ENCODE data around the gene DDIAS. TPM values are rescaled to one million over a fixed set of nuclear protein-coding genes. Genes with fewer than 3 reads are reported as not detected.
"Not testable (repeated sequence)": the region's sequence is repeated elsewhere in the genome, so short reads cannot be mapped to it uniquely, and the experiment has no call there.

Gene DDIAS
- total RNA-seq, 2 experiments from 2014 or later: 16.8 to 18.6 TPM

- POLR2A ChIA-PET: interaction anchor here (1.0 kb wide), 1 partner anchor 11 kb away, joined by 3 read pairs; no protein-coding TSS in a partner anchor
- ATAC-seq (no peak), DNase-seq (no peak)
- Mint-ChIP-seq H3K27ac (no peak overlapping the region), H3K27me3 (ENCODE audit: low read depth) (no peaks in the 10 kb centered on the region), H3K9me3 (ENCODE audit: insufficient read depth) (peaks cover 3% of the 10 kb centered on the region), H3K36me3 (ENCODE audit: low read depth) (no peaks in the 10 kb centered on the region), H3K4me1 (ENCODE audit: low read depth) (peaks cover 7% of the 10 kb centered on the region), H3K4me3 (no peak overlapping the region)
- CTCF ChIA-PET: interaction anchor here (1.3 kb wide), 1 partner anchor 26 kb away, joined by 3 read pairs; no protein-coding TSS in a partner anchor
Observed at GRCh38 chr11:82945682-82946081, 44.1 kb downstream of the DDIAS start.

- Mint-ChIP-seq H3K9me3 (ENCODE audit: insufficient read depth) (peaks cover 16% of the 10 kb centered on the region), H3K27ac (no peak overlapping the region), H3K27me3 (ENCODE audit: low read depth) (no peaks in the 10 kb centered on the region), H3K4me1 (ENCODE audit: low read depth) (peaks cover 2% of the 10 kb centered on the region), H3K36me3 (ENCODE audit: low read depth) (peaks cover 27% of the 10 kb centered on the region), H3K4me3 (no peak overlapping the region)
- DNase-seq (no peak), ATAC-seq (no peak)
- ChIA-PET POLR2A (no interaction called here), CTCF (no interaction called here)
Observed at GRCh38 chr11:82949352-82949751, 47.8 kb downstream of the DDIAS start.

- H3K27ac Mint-ChIP-seq; POLR2A ChIA-PET; DNase-seq; H3K4me3 Mint-ChIP-seq; ATAC-seq; CTCF ChIA-PET; H3K27me3 Mint-ChIP-seq (ENCODE audit: low read depth): not testable (repeated sequence)
- peaks cover 38% of the 10 kb centered on the region for H3K36me3 Mint-ChIP-seq (ENCODE audit: low read depth)
- peaks cover 24% of the 10 kb centered on the region for H3K9me3 Mint-ChIP-seq (ENCODE audit: insufficient read depth)
- peaks cover 14% of the 10 kb centered on the region for H3K4me1 Mint-ChIP-seq (ENCODE audit: low read depth)
Observed at GRCh38 chr11:82950502-82950901, 49.0 kb downstream of the DDIAS start.

- Mint-ChIP-seq H3K36me3 (ENCODE audit: low read depth) (peaks cover 47% of the 10 kb centered on the region), H3K4me1 (ENCODE audit: low read depth) (peaks cover 60% of the 10 kb centered on the region), H3K27ac (peak overlapping the region; percentile 88), H3K4me3 (peak overlapping the region; percentile 32), H3K9me3 (ENCODE audit: insufficient read depth) (peaks cover 29% of the 10 kb centered on the region)
- H3K27me3 Mint-ChIP-seq (ENCODE audit: low read depth): not testable (repeated sequence)
- DNase-seq (peak; percentile 92), ATAC-seq (peak; percentile 45)
- ChIA-PET CTCF (interaction anchor here (0.8 to 1.9 kb wide), 11 partner anchors 9 to 106 kb away, joined by 3 to 10 read pairs (median 3); partner anchors contain the start of gene DDIAS), POLR2A (interaction anchor here (0.9 to 1.7 kb wide), 10 partner anchors 10 to 203 kb away, joined by 3 to 9 read pairs (median 3); partner anchors contain the start of genes DDIAS, PRCP and RAB30)
Observed at GRCh38 chr11:82955736-82956453, 54.4 kb downstream of the DDIAS start.

GRCh38 chr11:82959987-82960778 is 58.6 kb downstream of the DDIAS start:
- H3K27ac Mint-ChIP-seq: peak overlapping the region; percentile 85
- DNase-seq (peak; percentile 76), ATAC-seq (peak; percentile 84)
- ChIA-PET CTCF (interaction anchor here (0.8 to 2.8 kb wide), 12 partner anchors 11 to 111 kb away, joined by 3 to 11 read pairs (median 5); partner anchors contain the start of gene RAB30), POLR2A (interaction anchor here (0.9 to 2.6 kb wide), 6 partner anchors 18 to 199 kb away, joined by 3 to 6 read pairs (median 4); partner anchors contain the start of genes DDIAS, PCF11 and RAB30)
- H3K9me3 Mint-ChIP-seq (ENCODE audit: insufficient read depth): peaks cover 16% of the 10 kb centered on the region
- peaks cover 64% of the 10 kb centered on the region for H3K4me1 Mint-ChIP-seq (ENCODE audit: low read depth)
- peak overlapping the region; percentile 58 for H3K4me3 Mint-ChIP-seq
- H3K27me3 Mint-ChIP-seq (ENCODE audit: low read depth): peaks cover 3% of the 10 kb centered on the region
- peaks cover 22% of the 10 kb centered on the region for H3K36me3 Mint-ChIP-seq (ENCODE audit: low read depth)

GRCh38 chr11:82960779-82961143 is 59.2 kb downstream of the DDIAS start:
- ATAC-seq (no peak), DNase-seq (peak; percentile 29)
- peaks cover 3% of the 10 kb centered on the region for H3K27me3 Mint-ChIP-seq (ENCODE audit: low read depth)
- peak overlapping the region; percentile 85 for H3K27ac Mint-ChIP-seq
- H3K9me3 Mint-ChIP-seq (ENCODE audit: insufficient read depth): peaks cover 16% of the 10 kb centered on the region
- peak overlapping the region; percentile 58 for H3K4me3 Mint-ChIP-seq
- ChIA-PET POLR2A (interaction anchor here (0.9 to 2.6 kb wide), 6 partner anchors 18 to 198 kb away, joined by 3 to 6 read pairs (median 4); partner anchors contain the start of genes DDIAS, PCF11 and RAB30), CTCF (interaction anchor here (0.8 to 2.8 kb wide), 12 partner anchors 11 to 113 kb away, joined by 3 to 11 read pairs (median 5); partner anchors contain the start of gene RAB30)
- H3K36me3 Mint-ChIP-seq (ENCODE audit: low read depth): peaks cover 17% of the 10 kb centered on the region
- peaks cover 62% of the 10 kb centered on the region for H3K4me1 Mint-ChIP-seq (ENCODE audit: low read depth)

- ChIA-PET CTCF (interaction anchor here (1.3 to 2.8 kb wide), 2 partner anchors 9 to 28 kb away, joined by 5 to 11 read pairs; no protein-coding TSS in a partner anchor), POLR2A (interaction anchor here (1.1 to 2.6 kb wide), 3 partner anchors 9 to 60 kb away, joined by 3 to 5 read pairs (median 4); partner anchors contain the start of gene DDIAS)
- peaks cover 51% of the 10 kb centered on the region for H3K4me1 Mint-ChIP-seq (ENCODE audit: low read depth)
- not testable (repeated sequence) for H3K27ac Mint-ChIP-seq; ATAC-seq; H3K27me3 Mint-ChIP-seq (ENCODE audit: low read depth); H3K4me3 Mint-ChIP-seq; DNase-seq
- H3K36me3 Mint-ChIP-seq (ENCODE audit: low read depth): peaks cover 15% of the 10 kb centered on the region
- peaks cover 16% of the 10 kb centered on the region for H3K9me3 Mint-ChIP-seq (ENCODE audit: insufficient read depth)
Observed at GRCh38 chr11:82962021-82962420, 60.5 kb downstream of the DDIAS start.

GRCh38 chr11:82967381-82967780 is 65.8 kb downstream of the DDIAS start:
- peaks cover 5% of the 10 kb centered on the region for H3K27me3 Mint-ChIP-seq (ENCODE audit: low read depth)
- peaks cover 11% of the 10 kb centered on the region for H3K36me3 Mint-ChIP-seq (ENCODE audit: low read depth)
- no peak overlapping the region for H3K4me3 Mint-ChIP-seq
- CTCF ChIA-PET: no interaction called here
- POLR2A ChIA-PET: no interaction called here
- ATAC-seq (no peak), DNase-seq (no peak)
- H3K9me3 Mint-ChIP-seq (ENCODE audit: insufficient read depth): peaks cover 6% of the 10 kb centered on the region
- no peak overlapping the region for H3K27ac Mint-ChIP-seq
- H3K4me1 Mint-ChIP-seq (ENCODE audit: low read depth): peaks cover 26% of the 10 kb centered on the region

- DNase-seq: no peak
- Mint-ChIP-seq H3K27me3 (ENCODE audit: low read depth) (peaks cover 6% of the 10 kb centered on the region), H3K36me3 (ENCODE audit: low read depth) (peaks cover 3% of the 10 kb centered on the region), H3K27ac (no peak overlapping the region), H3K4me3 (no peak overlapping the region), H3K9me3 (ENCODE audit: insufficient read depth) (no peaks in the 10 kb centered on the region), H3K4me1 (ENCODE audit: low read depth) (peaks cover 27% of the 10 kb centered on the region)
- POLR2A ChIA-PET: no interaction called here
- CTCF ChIA-PET: interaction anchor here (1.0 kb wide), 1 partner anchor 35 kb away, joined by 3 read pairs; no protein-coding TSS in a partner anchor
- no peak for ATAC-seq
Observed at GRCh38 chr11:82969811-82970210, 68.3 kb downstream of the DDIAS start.

GRCh38 chr11:82970507-82971083 is 69.1 kb downstream of the DDIAS start:
- not testable (repeated sequence) for H3K36me3 Mint-ChIP-seq (ENCODE audit: low read depth); DNase-seq; H3K4me3 Mint-ChIP-seq; H3K9me3 Mint-ChIP-seq (ENCODE audit: insufficient read depth); H3K27me3 Mint-ChIP-seq (ENCODE audit: low read depth); H3K27ac Mint-ChIP-seq; ATAC-seq
- POLR2A ChIA-PET: interaction anchor here (1.2 to 1.5 kb wide), 2 partner anchors 8 to 69 kb away, joined by 4 read pairs; partner anchors contain the start of gene DDIAS
- CTCF ChIA-PET: interaction anchor here (1.0 to 1.5 kb wide), 4 partner anchors 10 to 44 kb away, joined by 3 to 11 read pairs (median 4); no protein-coding TSS in a partner anchor
- peaks cover 25% of the 10 kb centered on the region for H3K4me1 Mint-ChIP-seq (ENCODE audit: low read depth)

- POLR2A ChIA-PET: interaction anchor here (0.9 to 1.5 kb wide), 5 partner anchors 9 to 101 kb away, joined by 3 to 4 read pairs (median 4); partner anchors contain the start of genes DDIAS and RAB30
- H3K27me3 Mint-ChIP-seq (ENCODE audit: low read depth); H3K9me3 Mint-ChIP-seq (ENCODE audit: insufficient read depth); H3K36me3 Mint-ChIP-seq (ENCODE audit: low read depth): not testable (repeated sequence)
- Mint-ChIP-seq H3K4me3 (peak overlapping the region; percentile 75), H3K4me1 (ENCODE audit: low read depth) (peaks cover 22% of the 10 kb centered on the region), H3K27ac (peak overlapping the region; percentile 88)
- DNase-seq (peak; percentile 78), ATAC-seq (peak; percentile 72)
- CTCF ChIA-PET: interaction anchor here (0.8 to 1.5 kb wide), 5 partner anchors 11 to 185 kb away, joined by 3 to 11 read pairs (median 4); no protein-coding TSS in a partner anchor
Observed at GRCh38 chr11:82971519-82971946, 70.0 kb downstream of the DDIAS start.
